ENCODE results near the gene MICAL2. TPM values are rescaled to one million over a fixed set of nuclear protein-coding genes. Genes with fewer than 3 reads are reported as not detected.

The MICAL2 gene
- polyA plus RNA-seq, 2 of the 4 experiments (the other 2 are of a cell fraction), result 39.8 to 42.1 TPM

GRCh38 chr11:12174477-12175143 lies 64.2 kb downstream of the MICAL2 start:
- POLR2A ChIA-PET, result no interaction called here
- peak overlapping the region; percentile 23; the same call in 2 of the 3 replicates for H3K4me2 ChIP-seq
- peaks cover 80% of the 10 kb centered on the region for H3K4me1 ChIP-seq

GRCh38 chr11:12175694-12176241 lies 65.4 kb downstream of the MICAL2 start:
- FAIRE-seq, result no peak
- TF ChIP-seq EP300 (IDR thresholded peaks at IDR 0.05), result peak in 1 of 2 experiments; percentile 38; a peak in 1 of 5 replicates
- peak; percentile 38; the same call in 1 of the 2 replicates for TF ChIP-seq ATOH8 (CRISPR knock-in tag; IDR thresholded peaks at IDR 0.05; ENCODE audit: low read depth)
- no peak for TF ChIP-seq HOXB5 (CRISPR knock-in tag; IDR thresholded peaks at IDR 0.05)
- TF ChIP-seq MAFK (IDR thresholded peaks at IDR 0.05; ENCODE audit: partially characterized antibody), result peak; percentile 85
- TF ChIP-seq NFE2L2 (conservative IDR thresholded peaks at IDR 0.05; ENCODE audit: low read length), result no peak
- no peak for TF ChIP-seq EHMT2 (IDR thresholded peaks at IDR 0.05; ENCODE audit: low read depth)
- peak; percentile 58; the same call in 1 of the 2 replicates for TF ChIP-seq FOSL2 (IDR thresholded peaks at IDR 0.05)
- peak; percentile 74 for TF ChIP-seq FOSL2 (CRISPR knock-in tag; IDR thresholded peaks at IDR 0.05)
- TF ChIP-seq USF2 (IDR thresholded peaks at IDR 0.05), result no peak
- Histone ChIP-seq H3K4me1 (peaks cover 83% of the 10 kb centered on the region), H3K27ac (peak overlapping the region; percentile 82), H3K4me3 (no peak overlapping the region), H3K4me2 (peak overlapping the region; percentile 51), H3K9me3 (no peaks in the 10 kb centered on the region)
- peak; percentile 66 to 77 for DNase-seq (ENCODE audit: low read depth in 1 of 2, low spot score in 1 of 2)
- 2% methylated on average over 4 of the region's 4 CpGs for WGBS (ENCODE audit: missing lambda C conversion rate)
- ChIA-PET CTCF (interaction anchor here (0.6 to 0.9 kb wide), 2 partner anchors 13 to 449 kb away, joined by 3 to 5 read pairs; no protein-coding TSS in a partner anchor), POLR2A (interaction anchor here (0.6 kb wide), 1 partner anchor 9 kb away, joined by 3 read pairs; no protein-coding TSS in a partner anchor)
- peak; percentile 88 to 91 for ATAC-seq

More at GRCh38 chr11:12174477-12175143, 64.2 kb downstream of the MICAL2 start:
- no peak for DNase-seq (ENCODE audit: low read depth in 1 of 2, low spot score in 1 of 2)
- WGBS (ENCODE audit: missing lambda C conversion rate), result 79% methylated on average over 3 of the region's 3 CpGs
- no peak for FAIRE-seq
- no peak for ATAC-seq
- TF ChIP-seq PHF8 (IDR thresholded peaks at IDR 0.05; ENCODE audit: borderline replicate concordance, low read depth), result no peak
- TF ChIP-seq MAFK (IDR thresholded peaks at IDR 0.05; ENCODE audit: partially characterized antibody), result peak; percentile 91
- TF ChIP-seq NFE2L2 (conservative IDR thresholded peaks at IDR 0.05; ENCODE audit: low read length), result peak; percentile 64
- no peak for TF ChIP-seq HDAC2 (IDR thresholded peaks at IDR 0.05)
- TF ChIP-seq FOSL2 (IDR thresholded peaks at IDR 0.05), result no peak
- TF ChIP-seq FOSL2 (CRISPR knock-in tag; IDR thresholded peaks at IDR 0.05), result no peak
- TF ChIP-seq RNF2 (IDR thresholded peaks at IDR 0.05; ENCODE audit: borderline replicate concordance, low read depth), result no peak
- Histone ChIP-seq H3K4me3 (no peak overlapping the region), H3K9me3 (no peaks in the 10 kb centered on the region), H3K27ac (peak overlapping the region; percentile 82)
- CTCF ChIA-PET, result interaction anchor here (0.6 kb wide), 1 partner anchor 448 kb away, joined by 5 read pairs; no protein-coding TSS in a partner anchor

- Histone ChIP-seq H3K9me3 (no peaks in the 10 kb centered on the region), H3K27ac (peak overlapping the region; percentile 82), H3K4me3 (no peak overlapping the region), H3K4me2 (peak overlapping the region; percentile 51), H3K4me1 (peaks cover 87% of the 10 kb centered on the region)
- FAIRE-seq, result no peak
- WGBS (ENCODE audit: missing lambda C conversion rate), result 83% methylated on average over 4 of the region's 4 CpGs
- TF ChIP-seq CBX8 (IDR thresholded peaks at IDR 0.05) (no peak), ZSCAN20 (CRISPR knock-in tag; IDR thresholded peaks at IDR 0.05) (no peak), RARB (CRISPR knock-in tag; IDR thresholded peaks at IDR 0.05) (no peak), KDM1A (IDR thresholded peaks at IDR 0.05; ENCODE audit: low read depth) (no peak), ZNF302 (CRISPR knock-in tag; IDR thresholded peaks at IDR 0.05) (no peak), ATOH8 (CRISPR knock-in tag; IDR thresholded peaks at IDR 0.05; ENCODE audit: low read depth) (no peak)
- ChIA-PET CTCF (no interaction called here), POLR2A (interaction anchor here (0.6 kb wide), 1 partner anchor 10 kb away, joined by 3 read pairs; no protein-coding TSS in a partner anchor)
- DNase-seq (ENCODE audit: low read depth in 1 of 2, low spot score in 1 of 2), result no peak
- no peak for ATAC-seq
Measured at GRCh38 chr11:12176410-12176809, 66.0 kb downstream of the MICAL2 start.

All from A549 (cell line).